Astrocyte (in vitro differentiated cells and primary cell): ENCODE measurements around the gene VRK2.

Source experiments
- CTCF ChIP-seq: IDR thresholded peaks from 2 replicates; pipeline ENCODE4 v1.5.1; 2011; ENCODE audit warnings: low read depth, mild to moderate bottlenecking, inconsistent platforms, low read length, moderate library complexity; ENCODE audit not compliant: insufficient read depth
- EZH2 ChIP-seq: IDR thresholded peaks from 2 replicates; pipeline ENCODE4 v1.6.1; 2012; ENCODE audit warnings: mild to moderate bottlenecking, low read length, inconsistent platforms; ENCODE audit not compliant: insufficient read depth

- no peak for TF ChIP-seq CTCF
- no peak for TF ChIP-seq EZH2
Measured at GRCh38 chr2:58073751-58074150, 27.1 kb downstream of the VRK2 start.
